ENCODE data around the gene RAB38. TPM values are rescaled to one million over a fixed set of nuclear protein-coding genes. Genes with fewer than 3 reads are reported as not detected.

Gene RAB38
- total RNA-seq, 1 experiment from 2014 or later, result 18.7 TPM

DNA sequence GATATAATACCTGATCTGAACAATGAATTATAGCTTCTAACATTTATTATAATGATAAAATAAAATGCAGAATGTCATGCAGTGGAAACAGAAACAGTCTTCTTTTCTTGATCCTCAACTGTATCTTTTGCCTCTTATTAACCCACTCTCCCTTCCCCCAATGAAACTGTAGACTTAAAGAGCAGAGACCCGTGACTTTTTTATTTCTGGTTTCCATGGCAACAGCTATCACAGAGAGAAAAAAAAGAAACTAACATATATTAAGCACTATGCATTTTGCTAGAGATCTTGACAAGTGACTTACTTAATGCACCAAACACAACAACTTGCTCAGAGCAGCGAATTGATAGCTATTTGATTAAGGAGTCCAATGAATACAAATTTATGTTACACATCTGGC is 69.3 kb downstream of the RAB38 start:
- H3K18ac ChIP-seq (ENCODE audit: insufficient read length, low read depth, low read length), result no peak overlapping the region
- no CpG with 5 or more reads among the region's 2 CpGs for WGBS (ENCODE audit: extremely low coverage, insufficient read length, low lambda C conversion rate)
- H3K23ac ChIP-seq (ENCODE audit: insufficient read length, low read depth, low read length), result no peak overlapping the region
- H4K5ac ChIP-seq (ENCODE audit: insufficient read length, low read depth, low read length), result no peak overlapping the region
- H3K14ac ChIP-seq (ENCODE audit: insufficient read depth, low read length), result no peak overlapping the region
- H2BK15ac ChIP-seq (ENCODE audit: low read depth, low read length), result no peak overlapping the region
- no peak overlapping the region for H3K56ac ChIP-seq (ENCODE audit: insufficient read length, low read depth, low read length)
- H2AK5ac ChIP-seq (ENCODE audit: insufficient read length, low read length), result no peak overlapping the region
- no peak for TF ChIP-seq CTCF (conservative IDR thresholded peaks at IDR 0.05)
- H4K91ac ChIP-seq (ENCODE audit: insufficient read length, low read depth, low read length), result no peak overlapping the region
- no peak overlapping the region for H3K4me3 Mint-ChIP-seq
- peaks cover 0 to 8% of the 10 kb centered on the region in 2 experiments; a peak in 3 of 5 replicates for H3K9me3 Mint-ChIP-seq
- no peaks in the 10 kb centered on the region for H3K9me3 ChIP-seq (ENCODE audit: control insufficient read depth, low read depth, low read length)
- H3K27me3 ChIP-seq (ENCODE audit: insufficient read depth, low read length), result no peaks in the 10 kb centered on the region
- no peaks in the 10 kb centered on the region for H4K20me1 ChIP-seq (ENCODE audit: control insufficient read depth, insufficient read depth, insufficient read length)
- H3K27me3 Mint-ChIP-seq (ENCODE audit: low read depth), result no peaks in the 10 kb centered on the region
- no peaks in the 10 kb centered on the region for H3K79me1 ChIP-seq (ENCODE audit: insufficient read depth, low read depth, low read length, poor library complexity, severe bottlenecking)
- no peak overlapping the region for H2BK12ac ChIP-seq (ENCODE audit: insufficient read length, low read depth, low read length)
- no peak overlapping the region for H2BK5ac ChIP-seq (ENCODE audit: insufficient read length, low read length)
- H3K23me2 ChIP-seq (ENCODE audit: insufficient read length, low read depth, low read length, poor library complexity, severe bottlenecking), result no peaks in the 10 kb centered on the region
- H3K79me2 ChIP-seq (ENCODE audit: insufficient read depth, low read length), result no peaks in the 10 kb centered on the region
- no peak overlapping the region for H2AFZ ChIP-seq (ENCODE audit: low read length)
- H2BK20ac ChIP-seq (ENCODE audit: low read depth, low read length, poor library complexity, severe bottlenecking), result no peak overlapping the region
- no peak overlapping the region for H4K8ac ChIP-seq (replicated peaks; ENCODE audit: insufficient read length, low read depth, low read length)
- H3K9ac ChIP-seq (ENCODE audit: extremely low read depth, insufficient read length, low read length), result no peak overlapping the region
- peaks cover 10 to 29% (median 22%) of the 10 kb centered on the region in 3 experiments for H3K36me3 Mint-ChIP-seq (ENCODE audit: insufficient read depth in 1 of 3, low read depth in 3 of 3)
- H3K4me2 ChIP-seq (ENCODE audit: insufficient read depth, insufficient read length, low read length), result no peak overlapping the region
- H3T11ph ChIP-seq (ENCODE audit: low read length), result no peak overlapping the region
- H3K4me1 ChIP-seq (ENCODE audit: insufficient read depth, low read length), result 0 out of 2 replicates have a peak, but pooled peaks cover 3% of the 10 kb centered on the region
- no peak overlapping the region for H2BK120ac ChIP-seq (ENCODE audit: low read depth, low read length, poor library complexity, severe bottlenecking)
- H3K4ac ChIP-seq (ENCODE audit: low read depth, low read length), result no peak overlapping the region
- no peak overlapping the region for H3K27ac ChIP-seq (ENCODE audit: insufficient read length, low read depth, low read length)
- no peak for DNase-seq
- no peak overlapping the region for H3K27ac Mint-ChIP-seq
- peaks cover 9% of the 10 kb centered on the region in 2 experiments for H3K4me1 Mint-ChIP-seq

Data from H9 (cell line).